ENCODE measurements around the gene PDCD4. TPM values are rescaled to one million over a fixed set of nuclear protein-coding genes. Genes with fewer than 3 reads are reported as not detected.

PDCD4 gene
- total and polyA plus RNA-seq, 2 of the 8 experiments (the other 6 are each of a cell fraction or from before 2014, with no cell fraction given): 3.3 to 26.8 TPM

GRCh38 chr10:110893559-110894179 lies 21.9 kb downstream of the PDCD4 start:
- Histone ChIP-seq H4K8ac (ENCODE audit: extremely low read depth, insufficient read depth, low read length) (no peak overlapping the region), H3K4me2 (ENCODE audit: insufficient read depth in 1 of 2, low read depth in 2 of 2, low read length in 2 of 2) (no peak overlapping the region), H2BK15ac (ENCODE audit: low read length) (no peak overlapping the region), H3K4me3 (ENCODE audit: extremely low read depth in 1 of 4, insufficient read depth in 2 of 4, low read depth in 3 of 4, low read length in 4 of 4) (no peak overlapping the region), H2BK120ac (replicated peaks; ENCODE audit: low read depth, low read length) (no peak overlapping the region), H3K14ac (ENCODE audit: insufficient read length) (no peak overlapping the region), H3K36me3 (ENCODE audit: control insufficient read depth in 2 of 4, insufficient read depth in 4 of 4, low read length in 3 of 4) (peaks cover 0 to 22% (median 0%) of the 10 kb centered on the region in 4 experiments; a peak in 2 of 8 replicates), H3K27ac (ENCODE audit: low read depth, low read length) (no peak overlapping the region), H2BK5ac (ENCODE audit: low read depth, low read length) (no peak overlapping the region), H2AK5ac (ENCODE audit: low read depth, low read length) (no peak overlapping the region), H2BK12ac (ENCODE audit: low read depth, low read length) (no peak overlapping the region), H2AFZ (ENCODE audit: low read length) (no peak overlapping the region), H3K23me2 (ENCODE audit: low read depth, low read length) (no peaks in the 10 kb centered on the region), H4K91ac (replicated peaks; ENCODE audit: insufficient read length, low read length) (no peak overlapping the region), H3K9ac (replicated peaks in 1 of 4; ENCODE audit: extremely low read depth in 1 of 4, low read depth in 3 of 4, low read length in 3 of 4) (no peak overlapping the region), H3K79me1 (ENCODE audit: low read depth, low read length) (no peaks in the 10 kb centered on the region), H3K23ac (ENCODE audit: insufficient read length) (no peak overlapping the region), H3K9me3 (ENCODE audit: insufficient read depth in 2 of 2, low read depth in 1 of 2, low read length in 1 of 2) (no peaks in the 10 kb centered on the region), H4K20me1 (replicated peaks in 1 of 2; ENCODE audit: control insufficient read depth in 1 of 2, insufficient read depth in 2 of 2, low read length in 2 of 2) (peaks cover 0 to 3% of the 10 kb centered on the region in 2 experiments), H3K27me3 (replicated peaks in 1 of 4; ENCODE audit: control insufficient read depth in 3 of 4, extremely low read depth in 1 of 4, insufficient read depth in 3 of 4, low read length in 3 of 4) (peaks cover 0 to 1% (median 0%) of the 10 kb centered on the region in 4 experiments; a peak in 1 of 7 replicates), H3K4ac (replicated peaks; ENCODE audit: insufficient read length, low read depth, low read length) (no peak overlapping the region), H4K5ac (ENCODE audit: insufficient read length, low read depth, low read length) (no peak overlapping the region), H2BK20ac (ENCODE audit: low read length) (no peak overlapping the region), H3K56ac (replicated peaks; ENCODE audit: insufficient read length, low read depth, low read length) (no peak overlapping the region), H3K18ac (ENCODE audit: extremely low read depth, low read length) (no peak overlapping the region), H3K4me1 (replicated peaks in 1 of 4; ENCODE audit: control insufficient read depth in 3 of 4, insufficient read depth in 4 of 4, low read length in 3 of 4) (no peaks in the 10 kb centered on the region), H3K79me2 (ENCODE audit: control insufficient read depth in 1 of 2, insufficient read depth in 2 of 2, low read length in 2 of 2) (no peaks in the 10 kb centered on the region)
- FAIRE-seq: no peak
- 74% methylated on average over 4 of the region's 4 CpGs; no CpG with 5 or more reads in 1 of the 2 experiments for WGBS, 2 experiments (ENCODE audit: extremely low coverage in 1 of 2, insufficient coverage in 1 of 2, insufficient read length in 1 of 2, insufficient replicate concordance in 2 of 2, low coverage in 1 of 2, low lambda C conversion rate in 2 of 2, missing lambda C conversion rate in 1 of 2)
- no peak for DNase-seq (ENCODE audit: low read depth in 1 of 2, low spot score in 2 of 2)
- CTCF ChIA-PET (ENCODE audit: partially characterized antibody): interaction anchor here (0.7 to 3.4 kb wide), 28 partner anchors 10 to 586 kb away, joined by 3 to 26 read pairs (median 4); no protein-coding TSS in a partner anchor
- POLR2A ChIA-PET (ENCODE audit: partially characterized antibody): interaction anchor here (0.7 kb wide), 1 partner anchor 57 kb away, joined by 3 read pairs; no protein-coding TSS in a partner anchor
- no peak for TF ChIP-seq KDM5A (IDR thresholded peaks at IDR 0.05; ENCODE audit: low read length)
- no peak for TF ChIP-seq NANOG (IDR thresholded peaks at IDR 0.05; ENCODE audit: insufficient read depth, low read depth, low read length, poor library complexity, severe bottlenecking)
- peak; percentile 43 to 51 for TF ChIP-seq RAD21 (IDR thresholded peaks at IDR 0.05 in 1 of 2, conservative IDR thresholded peaks at IDR 0.05 in 1 of 2; ENCODE audit: low read depth in 2 of 2, low read length in 2 of 2)
- TF ChIP-seq CTCF (IDR thresholded peaks at IDR 0.05; ENCODE audit: control extremely low read depth in 1 of 3, insufficient read depth in 1 of 3, low read depth in 1 of 3, low read length in 3 of 3): peak in 2 of 3 experiments; percentile 26 to 45; a peak in 2 of 4 replicates
- no peak for TF ChIP-seq SP1 (IDR thresholded peaks at IDR 0.05; ENCODE audit: low read depth, low read length)
- TF ChIP-seq FOSL1 (IDR thresholded peaks at IDR 0.05; ENCODE audit: insufficient read depth, low read depth, low read length): no peak
- TF ChIP-seq TEAD4 (IDR thresholded peaks at IDR 0.05; ENCODE audit: low read depth, low read length): no peak
